Keratinocyte (primary cell): ENCODE results near the gene ALDOB.

Source experiments
- EZH2 ChIP-seq: IDR thresholded peaks from one replicate; pipeline ENCODE4 v1.6.1; 2012; ENCODE audit warnings: inconsistent platforms, mild to moderate bottlenecking, low read length, moderate library complexity
- TF ChIP-seq, protein P1 (sequence below), 3 experiments: IDR thresholded peaks in 1 of 3; conservative IDR thresholded peaks in 1 of 3; optimal IDR thresholded peaks in 1 of 3; 2 replicates in 2 of 3; 3 replicates in 1 of 3; pipeline versions ENCODE3 to v1.5.1; 2011; ENCODE audit warnings: low read length in 3 of 3, mild to moderate bottlenecking in 3 of 3, moderate library complexity in 2 of 3, control low read depth in 1 of 3, inconsistent platforms in 1 of 3; ENCODE audit not compliant: insufficient read depth in 2 of 3; ENCODE audit errors: extremely low read depth in 1 of 3

DNA sequence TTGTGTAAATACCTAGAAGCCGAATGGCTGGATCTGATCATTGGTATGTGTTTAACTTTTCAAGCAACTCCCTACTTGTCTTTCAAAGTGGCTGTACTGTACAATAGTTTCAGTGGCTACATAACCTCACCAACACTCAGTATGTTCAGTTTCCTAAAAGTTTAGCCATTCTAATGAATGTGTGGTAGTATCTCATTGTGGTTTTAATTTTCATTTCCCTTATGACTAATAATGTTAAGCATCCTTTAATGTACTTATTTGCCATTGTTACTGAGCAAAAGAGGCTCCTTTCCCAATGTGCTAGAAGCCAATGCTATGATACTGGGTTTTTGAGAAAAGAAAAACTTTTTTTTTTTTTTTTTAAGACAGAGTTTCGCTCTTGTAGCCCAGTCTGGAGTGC lies 27.8 kb upstream of the ALDOB start:
- TF ChIP-seq, protein P1, sequence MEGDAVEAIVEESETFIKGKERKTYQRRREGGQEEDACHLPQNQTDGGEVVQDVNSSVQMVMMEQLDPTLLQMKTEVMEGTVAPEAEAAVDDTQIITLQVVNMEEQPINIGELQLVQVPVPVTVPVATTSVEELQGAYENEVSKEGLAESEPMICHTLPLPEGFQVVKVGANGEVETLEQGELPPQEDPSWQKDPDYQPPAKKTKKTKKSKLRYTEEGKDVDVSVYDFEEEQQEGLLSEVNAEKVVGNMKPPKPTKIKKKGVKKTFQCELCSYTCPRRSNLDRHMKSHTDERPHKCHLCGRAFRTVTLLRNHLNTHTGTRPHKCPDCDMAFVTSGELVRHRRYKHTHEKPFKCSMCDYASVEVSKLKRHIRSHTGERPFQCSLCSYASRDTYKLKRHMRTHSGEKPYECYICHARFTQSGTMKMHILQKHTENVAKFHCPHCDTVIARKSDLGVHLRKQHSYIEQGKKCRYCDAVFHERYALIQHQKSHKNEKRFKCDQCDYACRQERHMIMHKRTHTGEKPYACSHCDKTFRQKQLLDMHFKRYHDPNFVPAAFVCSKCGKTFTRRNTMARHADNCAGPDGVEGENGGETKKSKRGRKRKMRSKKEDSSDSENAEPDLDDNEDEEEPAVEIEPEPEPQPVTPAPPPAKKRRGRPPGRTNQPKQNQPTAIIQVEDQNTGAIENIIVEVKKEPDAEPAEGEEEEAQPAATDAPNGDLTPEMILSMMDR (optimal IDR thresholded peaks at IDR 0.05 in 1 of 3, IDR thresholded peaks at IDR 0.05 in 1 of 3, conservative IDR thresholded peaks at IDR 0.05 in 1 of 3; ENCODE audit: extremely low read depth in 1 of 3, insufficient read depth in 2 of 3, low read length in 3 of 3): no peak
- no peak for TF ChIP-seq EZH2
